GM23338 (cell line): ENCODE data around the gene RAB11FIP4. TPM values are rescaled to one million over a fixed set of nuclear protein-coding genes. Genes with fewer than 3 reads are reported as not detected.

Experiments
- ATAC-seq: fragments of 200-7000 bp; cut with Tn5 transposase; 3 replicates; pipeline ENCODE4 v1.9.1; 2020
- DNase-seq: peaks from one replicate; pipeline ENCODE4 v3.0.0-alpha.2; 2015; ENCODE audit warnings: low spot score
- H2AFZ ChIP-seq: fragments of 200-600 bp; sonication (generic); 2 replicates; pipeline ENCODE4 v1.8.0; 2016; ENCODE audit warnings: antibody characterized with exemption, mild to moderate bottlenecking, moderate library complexity
- H3F3A ChIP-seq: fragments of 200-600 bp; sonication (generic); replicated peaks from 2 replicates; pipeline ENCODE4 v1.8.0; 2017; ENCODE audit warnings: antibody characterized with exemption, mixed run types, low read depth
- H3K27ac ChIP-seq: fragments of 200-600 bp; sonication (generic); 2 replicates; pipeline ENCODE4 v1.6.1; 2016; ENCODE audit warnings: low read depth
- H3K27me3 ChIP-seq: fragments of 200-600 bp; sonication (generic); 2 replicates; pipeline ENCODE4 v1.8.0; 2016; ENCODE audit warnings: mild to moderate bottlenecking, mixed run types, moderate library complexity; ENCODE audit not compliant: insufficient read depth
- H3K36me3 ChIP-seq: fragments of 200-600 bp; sonication (generic); 2 replicates; pipeline ENCODE4 v1.8.0; 2016; ENCODE audit warnings: mild to moderate bottlenecking; ENCODE audit not compliant: insufficient read depth
- H3K4me1 ChIP-seq: fragments of 200-600 bp; sonication (generic); 2 replicates; pipeline ENCODE4 v1.8.0; 2016; ENCODE audit warnings: mild to moderate bottlenecking, moderate library complexity; ENCODE audit not compliant: insufficient read depth
- H3K4me2 ChIP-seq: fragments of 200-600 bp; sonication (generic); 2 replicates; pipeline ENCODE4 v1.7.1; 2017; ENCODE audit warnings: mixed run types
- H3K4me3 ChIP-seq: fragments of 200-600 bp; sonication (generic); 2 replicates; pipeline ENCODE4 v1.6.1; 2016; ENCODE audit warnings: mixed run types
- H3K79me2 ChIP-seq: fragments of 200-600 bp; sonication (generic); replicated peaks from 2 replicates; pipeline ENCODE4 v1.8.0; 2017; ENCODE audit warnings: mild to moderate bottlenecking; ENCODE audit not compliant: insufficient read depth
- H3K9me2 ChIP-seq: fragments of 200-600 bp; sonication (generic); 2 replicates; pipeline ENCODE4 v1.8.0; 2017; ENCODE audit not compliant: insufficient read depth
- H4K20me1 ChIP-seq: fragments of 200-600 bp; sonication (generic); replicated peaks from 2 replicates; pipeline ENCODE4 v1.8.0; 2017; ENCODE audit warnings: mild to moderate bottlenecking; ENCODE audit not compliant: insufficient read depth
- H3K27ac Mint-ChIP-seq: 2 replicates; pipeline ENCODE4 v1.8.0; 2020; ENCODE audit warnings: inconsistent platforms, mild to moderate bottlenecking, moderate library complexity, mixed read lengths
- H3K27me3 Mint-ChIP-seq: 3 replicates; pipeline ENCODE4 v1.8.0; 2022; ENCODE audit warnings: low read depth, mild to moderate bottlenecking, moderate library complexity, mixed read lengths, inconsistent platforms; ENCODE audit not compliant: insufficient read depth, poor library complexity
- H3K36me3 Mint-ChIP-seq: 3 replicates; pipeline ENCODE4 v1.8.0; 2021; ENCODE audit warnings: low read depth, mild to moderate bottlenecking, inconsistent platforms, moderate library complexity, mixed read lengths
- H3K4me1 Mint-ChIP-seq: 3 replicates; pipeline ENCODE4 v1.8.0; 2020; ENCODE audit warnings: mild to moderate bottlenecking, inconsistent platforms, mixed read lengths
- H3K4me3 Mint-ChIP-seq: 3 replicates; pipeline ENCODE4 v1.8.0; 2021; ENCODE audit warnings: moderate library complexity, mild to moderate bottlenecking, inconsistent platforms, mixed read lengths
- H3K9me3 Mint-ChIP-seq: 3 replicates; pipeline ENCODE4 v1.8.0; 2020; ENCODE audit warnings: moderate library complexity, mild to moderate bottlenecking, inconsistent platforms, mixed read lengths
- CREB1 ChIP-seq: fragments of 250-450 bp; sonication (Bioruptor Pico); IDR thresholded peaks from 2 replicates; pipeline ENCODE4 v1.5.0; 2020; ENCODE audit warnings: low read depth, mild to moderate bottlenecking, moderate library complexity
- ETS1 ChIP-seq: IDR thresholded peaks from 2 replicates; pipeline ENCODE4 v1.6.1; 2016; ENCODE audit warnings: antibody characterized with exemption
- EZH2 ChIP-seq: fragments of 200-600 bp; sonication (generic); IDR thresholded peaks from one replicate; pipeline ENCODE4 v1.8.0; 2017; ENCODE audit warnings: antibody characterized with exemption, mild to moderate bottlenecking, low read depth; ENCODE audit not compliant: unreplicated experiment
- JUNB ChIP-seq: IDR thresholded peaks from one replicate; pipeline ENCODE4 v1.6.1; 2016; ENCODE audit warnings: antibody characterized with exemption; ENCODE audit not compliant: unreplicated experiment
- NANOG ChIP-seq: IDR thresholded peaks from 2 replicates; pipeline ENCODE4 v1.6.1; 2016; ENCODE audit warnings: antibody characterized with exemption, borderline replicate concordance
- POLR2AphosphoS5 ChIP-seq: IDR thresholded peaks from 2 replicates; pipeline ENCODE4 v1.6.1; 2016; ENCODE audit warnings: antibody characterized with exemption, low read depth
- STAT1 ChIP-seq: IDR thresholded peaks from one replicate; pipeline ENCODE4 v1.6.1; 2016; ENCODE audit warnings: antibody characterized with exemption; ENCODE audit not compliant: unreplicated experiment
- ZNF114 ChIP-seq: fragments of 250-450 bp; sonication (Bioruptor Pico); IDR thresholded peaks from 2 replicates; pipeline ENCODE4 v1.5.0; 2020; ENCODE audit warnings: mild to moderate bottlenecking, moderate library complexity
- ZNF331 ChIP-seq: fragments of 250-450 bp; sonication (Bioruptor Pico); IDR thresholded peaks from 2 replicates; pipeline ENCODE4 v1.5.0; 2020; ENCODE audit warnings: low read depth, mild to moderate bottlenecking, moderate library complexity
- polyA plus RNA-seq: library from polyadenylated mRNA; unstranded; fragments of >200 nt; fragmentation: Nextera tagmentation; extraction: Ambion mirVana; gene quantifications from 2 replicates; pipeline ENCODE4 v1.2.1, GENCODE V29; 2016
- total RNA-seq: library from RNA; depleted of rRNA; stranded (reverse); fragments of >200 nt; shearing (Covaris generic); gene quantifications from 2 replicates; pipeline ENCODE4 v1.2.3, GENCODE V29; 2014
- TF ChIP-seq, protein P1 (sequence below): IDR thresholded peaks from one replicate; pipeline ENCODE4 v1.6.1; 2018; ENCODE audit warnings: antibody characterized with exemption; ENCODE audit not compliant: unreplicated experiment
- TF ChIP-seq, protein P2 (sequence below), 2 experiments: fragments of 200-600 bp in 1 of 2; sonication (generic) in 1 of 2; conservative IDR thresholded peaks; 2 replicates each; pipeline versions ENCODE4 v1.5.1 to v1.6.1; 2016 to 2017; ENCODE audit warnings: antibody characterized with exemption in 2 of 2, low read depth in 2 of 2, mild to moderate bottlenecking in 2 of 2, moderate library complexity in 1 of 2

Gene RAB11FIP4
- total and polyA plus RNA-seq, 2 experiments from 2014 or later, result 26.0 to 65.6 TPM

GRCh38 chr17:31523862-31524730, 132.6 kb downstream of the RAB11FIP4 start:
- H3K36me3 ChIP-seq, result peaks cover 20% of the 10 kb centered on the region
- no peaks in the 10 kb centered on the region for H3K9me2 ChIP-seq
- H4K20me1 ChIP-seq, result no peaks in the 10 kb centered on the region
- no peak overlapping the region for H3K4me3 Mint-ChIP-seq
- peaks cover 6% of the 10 kb centered on the region; the same call in 2 of the 3 replicates for H3K9me3 Mint-ChIP-seq
- no peaks in the 10 kb centered on the region for H3F3A ChIP-seq
- DNase-seq (no peak), ATAC-seq (no peak)
- no peak overlapping the region for H3K4me3 ChIP-seq
- peak overlapping the region; percentile 84; the same call in 1 of the 2 replicates for H3K27ac ChIP-seq
- H3K4me1 ChIP-seq, result no peaks in the 10 kb centered on the region
- H2AFZ ChIP-seq, result no peak overlapping the region
- peaks cover 8% of the 10 kb centered on the region for H3K27me3 Mint-ChIP-seq
- peaks cover 54% of the 10 kb centered on the region for H3K36me3 Mint-ChIP-seq
- no peaks in the 10 kb centered on the region for H3K27me3 ChIP-seq
- H3K27ac Mint-ChIP-seq, result no peak overlapping the region
- H3K4me2 ChIP-seq, result no peak overlapping the region
- no peaks in the 10 kb centered on the region for H3K79me2 ChIP-seq
- no peaks in the 10 kb centered on the region for H3K4me1 Mint-ChIP-seq
- TF ChIP-seq EZH2, result no peak
- TF ChIP-seq ZNF114 (CRISPR knock-in tag), result no peak
- TF ChIP-seq ZNF331 (CRISPR knock-in tag), result no peak
- TF ChIP-seq NANOG, result no peak
- TF ChIP-seq POLR2AphosphoS5, result no peak

DNA sequence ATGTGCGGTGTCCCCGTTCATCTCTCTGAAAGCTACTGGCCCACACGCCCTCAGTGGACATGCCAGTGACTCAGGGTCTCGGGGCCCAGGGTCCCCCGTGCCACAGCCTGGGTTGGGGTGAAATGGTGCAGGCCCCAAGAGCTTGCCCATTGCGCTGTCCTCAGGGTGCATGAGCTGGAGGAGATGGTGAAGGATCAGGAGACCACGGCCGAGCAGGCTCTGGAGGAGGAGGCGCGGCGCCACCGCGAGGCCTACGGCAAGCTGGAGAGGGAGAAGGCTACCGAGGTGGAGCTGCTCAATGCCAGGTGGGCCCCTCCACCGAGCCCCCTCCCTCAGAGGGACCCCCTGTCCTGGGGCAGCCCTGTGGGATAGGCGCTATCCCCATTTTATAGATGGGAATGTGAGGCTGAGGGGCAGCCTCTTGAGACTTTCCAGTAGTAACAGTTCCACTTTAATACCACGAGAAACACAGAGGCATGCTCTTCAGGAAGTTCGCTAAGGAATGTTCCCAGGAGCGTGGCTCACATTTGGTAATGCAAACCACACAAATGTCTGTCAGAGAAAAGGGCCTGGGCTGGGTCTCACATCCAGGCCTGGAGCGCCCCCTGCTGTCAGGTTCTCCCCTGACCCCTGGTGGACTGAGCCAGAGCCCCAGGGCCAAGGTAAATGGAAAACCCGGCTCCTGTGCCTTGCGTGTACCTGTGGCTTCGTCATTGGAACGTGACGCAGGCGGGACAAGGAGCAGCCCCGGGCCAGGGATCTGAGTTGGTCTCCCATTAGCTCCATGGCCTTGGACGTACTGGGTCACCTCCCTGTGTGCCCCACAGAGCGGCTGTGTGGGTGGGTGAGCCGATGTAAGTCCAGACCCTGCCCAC, 133.7 kb downstream of the RAB11FIP4 start:
- Mint-ChIP-seq H3K36me3 (peaks cover 48% of the 10 kb centered on the region), H3K4me3 (no peak overlapping the region), H3K9me3 (peaks cover 6% of the 10 kb centered on the region; the same call in 2 of the 3 replicates), H3K27me3 (peaks cover 8% of the 10 kb centered on the region), H3K27ac (no peak overlapping the region), H3K4me1 (no peaks in the 10 kb centered on the region)
- DNase-seq (peak; percentile 98), ATAC-seq (peak; percentile 97)
- H3K27ac ChIP-seq, result peak overlapping the region; percentile 84
- H3K4me3 ChIP-seq, result no peak overlapping the region
- H3K79me2 ChIP-seq, result no peaks in the 10 kb centered on the region
- no peak overlapping the region for H2AFZ ChIP-seq
- no peaks in the 10 kb centered on the region for H3F3A ChIP-seq
- no peaks in the 10 kb centered on the region for H3K9me2 ChIP-seq
- H3K27me3 ChIP-seq, result no peaks in the 10 kb centered on the region
- H4K20me1 ChIP-seq, result no peaks in the 10 kb centered on the region
- no peak overlapping the region for H3K4me2 ChIP-seq
- H3K4me1 ChIP-seq, result no peaks in the 10 kb centered on the region
- H3K36me3 ChIP-seq, result peaks cover 20% of the 10 kb centered on the region
- TF ChIP-seq, protein P1, sequence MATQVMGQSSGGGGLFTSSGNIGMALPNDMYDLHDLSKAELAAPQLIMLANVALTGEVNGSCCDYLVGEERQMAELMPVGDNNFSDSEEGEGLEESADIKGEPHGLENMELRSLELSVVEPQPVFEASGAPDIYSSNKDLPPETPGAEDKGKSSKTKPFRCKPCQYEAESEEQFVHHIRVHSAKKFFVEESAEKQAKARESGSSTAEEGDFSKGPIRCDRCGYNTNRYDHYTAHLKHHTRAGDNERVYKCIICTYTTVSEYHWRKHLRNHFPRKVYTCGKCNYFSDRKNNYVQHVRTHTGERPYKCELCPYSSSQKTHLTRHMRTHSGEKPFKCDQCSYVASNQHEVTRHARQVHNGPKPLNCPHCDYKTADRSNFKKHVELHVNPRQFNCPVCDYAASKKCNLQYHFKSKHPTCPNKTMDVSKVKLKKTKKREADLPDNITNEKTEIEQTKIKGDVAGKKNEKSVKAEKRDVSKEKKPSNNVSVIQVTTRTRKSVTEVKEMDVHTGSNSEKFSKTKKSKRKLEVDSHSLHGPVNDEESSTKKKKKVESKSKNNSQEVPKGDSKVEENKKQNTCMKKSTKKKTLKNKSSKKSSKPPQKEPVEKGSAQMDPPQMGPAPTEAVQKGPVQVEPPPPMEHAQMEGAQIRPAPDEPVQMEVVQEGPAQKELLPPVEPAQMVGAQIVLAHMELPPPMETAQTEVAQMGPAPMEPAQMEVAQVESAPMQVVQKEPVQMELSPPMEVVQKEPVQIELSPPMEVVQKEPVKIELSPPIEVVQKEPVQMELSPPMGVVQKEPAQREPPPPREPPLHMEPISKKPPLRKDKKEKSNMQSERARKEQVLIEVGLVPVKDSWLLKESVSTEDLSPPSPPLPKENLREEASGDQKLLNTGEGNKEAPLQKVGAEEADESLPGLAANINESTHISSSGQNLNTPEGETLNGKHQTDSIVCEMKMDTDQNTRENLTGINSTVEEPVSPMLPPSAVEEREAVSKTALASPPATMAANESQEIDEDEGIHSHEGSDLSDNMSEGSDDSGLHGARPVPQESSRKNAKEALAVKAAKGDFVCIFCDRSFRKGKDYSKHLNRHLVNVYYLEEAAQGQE, result no peak
- TF ChIP-seq STAT1 (no peak), ZNF331 (CRISPR knock-in tag) (no peak), JUNB (no peak), ETS1 (no peak), POLR2AphosphoS5 (no peak), EZH2 (no peak), CREB1 (CRISPR knock-in tag) (0 out of 2 replicates have a peak, but pooled peaks have one; percentile 29), NANOG (no peak)
- TF ChIP-seq, protein P2, sequence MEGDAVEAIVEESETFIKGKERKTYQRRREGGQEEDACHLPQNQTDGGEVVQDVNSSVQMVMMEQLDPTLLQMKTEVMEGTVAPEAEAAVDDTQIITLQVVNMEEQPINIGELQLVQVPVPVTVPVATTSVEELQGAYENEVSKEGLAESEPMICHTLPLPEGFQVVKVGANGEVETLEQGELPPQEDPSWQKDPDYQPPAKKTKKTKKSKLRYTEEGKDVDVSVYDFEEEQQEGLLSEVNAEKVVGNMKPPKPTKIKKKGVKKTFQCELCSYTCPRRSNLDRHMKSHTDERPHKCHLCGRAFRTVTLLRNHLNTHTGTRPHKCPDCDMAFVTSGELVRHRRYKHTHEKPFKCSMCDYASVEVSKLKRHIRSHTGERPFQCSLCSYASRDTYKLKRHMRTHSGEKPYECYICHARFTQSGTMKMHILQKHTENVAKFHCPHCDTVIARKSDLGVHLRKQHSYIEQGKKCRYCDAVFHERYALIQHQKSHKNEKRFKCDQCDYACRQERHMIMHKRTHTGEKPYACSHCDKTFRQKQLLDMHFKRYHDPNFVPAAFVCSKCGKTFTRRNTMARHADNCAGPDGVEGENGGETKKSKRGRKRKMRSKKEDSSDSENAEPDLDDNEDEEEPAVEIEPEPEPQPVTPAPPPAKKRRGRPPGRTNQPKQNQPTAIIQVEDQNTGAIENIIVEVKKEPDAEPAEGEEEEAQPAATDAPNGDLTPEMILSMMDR (conservative IDR thresholded peaks at IDR 0.05; ENCODE audit: low read depth in 2 of 2), result peak; percentile 92 to 93
